SH-SY5Y (cell line): Measurements from ENCODE around the gene GALNTL6.

Source experiments
- GATA2 ChIP-seq: IDR thresholded peaks from 2 replicates; pipeline ENCODE4 v1.6.1; 2011; ENCODE audit warnings: mild to moderate bottlenecking, low read depth, low read length
- GATA3 ChIP-seq: IDR thresholded peaks from 2 replicates; pipeline ENCODE4 v1.6.1; 2011; ENCODE audit warnings: low read depth, mild to moderate bottlenecking, low read length, moderate library complexity

- TF ChIP-seq GATA2 (no peak), GATA3 (no peak)
These were observed 937.7 kb downstream of the GALNTL6 start for GRCh38 chr4:172750910-172751309.
